WTC11 (cell line): ENCODE measurements around the gene NDUFV1.

Source experiments
- ATF6 ChIP-seq: sonication (generic); formaldehyde crosslinking; IDR thresholded peaks from 2 replicates; pipeline ENCODE4 v1.8.1; 2023; ENCODE audit warnings: mild to moderate bottlenecking, missing genetic modification reagents
- CBFB ChIP-seq: sonication (generic); formaldehyde crosslinking; IDR thresholded peaks from 2 replicates; pipeline ENCODE4 v1.8.1; 2022; ENCODE audit warnings: mild to moderate bottlenecking, low read depth, missing genetic modification reagents
- CTCF ChIP-seq: fragments of 200-600 bp; IDR thresholded peaks from 2 replicates; pipeline ENCODE4 v1.8.0; 2022; ENCODE audit warnings: antibody characterized with exemption
- FOXK1 ChIP-seq: sonication (generic); formaldehyde crosslinking; IDR thresholded peaks from 2 replicates; pipeline ENCODE4 v1.8.0; 2022; ENCODE audit warnings: mild to moderate bottlenecking, moderate library complexity, missing genetic modification reagents
- MAX ChIP-seq: sonication (generic); formaldehyde crosslinking; IDR thresholded peaks from 2 replicates; pipeline ENCODE4 v1.8.0; 2022; ENCODE audit warnings: mild to moderate bottlenecking, missing genetic modification reagents
- NFE2L1 ChIP-seq: sonication (generic); formaldehyde crosslinking; IDR thresholded peaks from 2 replicates; pipeline ENCODE4 v1.8.1; 2023; ENCODE audit warnings: missing genetic modification reagents
- RORB ChIP-seq: fragments of 250-450 bp; sonication (Bioruptor Pico); IDR thresholded peaks from 2 replicates; pipeline ENCODE4 v1.9.0; 2021; ENCODE audit warnings: mild to moderate bottlenecking
- ZBTB21 ChIP-seq: sonication (generic); formaldehyde crosslinking; IDR thresholded peaks from 2 replicates; pipeline ENCODE4 v1.8.1; 2023; ENCODE audit warnings: mild to moderate bottlenecking, missing genetic modification reagents, borderline replicate concordance
- ZBTB43 ChIP-seq: sonication (generic); formaldehyde crosslinking; IDR thresholded peaks from 2 replicates; pipeline ENCODE4 v1.8.1; 2023; ENCODE audit warnings: mild to moderate bottlenecking, missing genetic modification reagents

GRCh38 chr11:67592880-67593564, 13.7 kb upstream of the NDUFV1 start:
- TF ChIP-seq CTCF, result no peak
- no peak for TF ChIP-seq CBFB (CRISPR knock-in tag)
- no peak for TF ChIP-seq ZBTB43
- no peak for TF ChIP-seq RORB (CRISPR knock-in tag)
- TF ChIP-seq ATF6, result no peak
- TF ChIP-seq ZBTB21 (CRISPR knock-in tag), result no peak
- no peak for TF ChIP-seq NFE2L1
- TF ChIP-seq FOXK1, result no peak
- no peak for TF ChIP-seq MAX (CRISPR knock-in tag)
